Endothelial cell of umbilical vein (primary cell): Measurements from ENCODE around the gene PITPNM3. TPM values are rescaled to one million over a fixed set of nuclear protein-coding genes. Genes with fewer than 3 reads are reported as not detected.

Experiments used
- BruUV-seq: library from RNA; stranded (reverse); fragments of 400-500 nt; replicated peaks from 2 replicates; lab custom pipeline; 2021; lab: Mats Ljungman, UMichigan
- CTCF ChIA-PET: fragments of 300-600, 350-600 bp; sonication (Branson Sonifier 250); formaldehyde crosslinking; loops from one replicate; lab custom pipeline; 2021; ENCODE audit warnings: antibody characterized with exemption, inconsistent platforms; lab: Charles Lee
- POLR2A ChIA-PET: fragments of 300-600, 350-600 bp; sonication (Branson Sonifier 250); formaldehyde crosslinking; loops from one replicate; lab custom pipeline; 2021; ENCODE audit warnings: antibody characterized with exemption, inconsistent platforms; lab: Charles Lee
- DNase-seq: peaks from one replicate; pipeline ENCODE4 v3.0.0-alpha.2; 2011; ENCODE audit warnings: low read depth, low spot score
- FAIRE-seq: peaks from 2 replicates; lab custom pipeline; 2011; peaks lifted over from hg19 to GRCh38; lab: Jason Lieb, UNC
- H2AFZ ChIP-seq: 2 replicates; pipeline ENCODE4 v1.6.0; 2012; ENCODE audit warnings: low read depth, low read length, control low read depth, inconsistent platforms
- H3K27ac ChIP-seq: 2 replicates; pipeline ENCODE4 v1.5.1; 2011; ENCODE audit warnings: low read depth, mild to moderate bottlenecking, control low read depth, low read length, moderate library complexity; ENCODE audit not compliant: insufficient read depth
- H3K27me3 ChIP-seq, 2 experiments: 2 replicates each; pipeline versions ENCODE4 v1.6.0 to v1.6.1; 2011; ENCODE audit warnings: low read length in 2 of 2, mixed read lengths in 1 of 2; ENCODE audit not compliant: control insufficient read depth in 2 of 2, insufficient read depth in 2 of 2
- H3K36me3 ChIP-seq, 2 experiments: 2 replicates in 1 of 2; 3 replicates in 1 of 2; pipeline ENCODE4 v1.5.1; 2011; ENCODE audit warnings: low read length in 2 of 2, mild to moderate bottlenecking in 1 of 2, moderate library complexity in 1 of 2; ENCODE audit not compliant: control insufficient read depth in 2 of 2, insufficient read depth in 2 of 2; ENCODE audit errors: extremely low read depth in 1 of 2
- H3K4me1 ChIP-seq: 3 replicates; pipeline ENCODE4 v1.5.1; 2011; ENCODE audit warnings: mild to moderate bottlenecking, low read length; ENCODE audit not compliant: control insufficient read depth, insufficient read depth; ENCODE audit errors: extremely low read depth
- H3K4me2 ChIP-seq: 2 replicates; pipeline ENCODE4 v1.6.1; 2011; ENCODE audit warnings: low read length, control low read depth, mixed read lengths; ENCODE audit not compliant: insufficient read depth
- H3K4me3 ChIP-seq, 3 experiments: fragments of 200-600 bp in 1 of 3; sonication (generic), shearing (Covaris generic) in 1 of 3; replicated peaks in 1 of 3; 2 replicates each; pipeline ENCODE4 v1.5.1; 2011 to 2016; ENCODE audit warnings: control low read depth in 3 of 3, low read length in 3 of 3, mild to moderate bottlenecking in 2 of 3, inconsistent platforms in 1 of 3, low read depth in 1 of 3, moderate library complexity in 1 of 3; ENCODE audit not compliant: insufficient read depth in 1 of 3
- H3K79me2 ChIP-seq: 2 replicates; pipeline ENCODE4 v1.6.0; 2012; ENCODE audit warnings: low read length, inconsistent platforms; ENCODE audit not compliant: control insufficient read depth, insufficient read depth
- H3K9ac ChIP-seq: replicated peaks from 2 replicates; pipeline ENCODE3; 2011; ENCODE audit warnings: low read length, control low read depth; ENCODE audit not compliant: insufficient read depth; ENCODE audit errors: extremely low read depth
- H3K9me1 ChIP-seq: replicated peaks from 3 replicates; pipeline ENCODE4 v1.6.0; 2011; ENCODE audit warnings: mild to moderate bottlenecking, low read length; ENCODE audit not compliant: control insufficient read depth, insufficient read depth; ENCODE audit errors: extremely low read depth
- H3K9me3 ChIP-seq: replicated peaks from 2 replicates; pipeline ENCODE4 v1.5.1; 2012; ENCODE audit warnings: low read length, inconsistent platforms; ENCODE audit not compliant: control insufficient read depth, insufficient read depth
- H4K20me1 ChIP-seq: replicated peaks from 2 replicates; pipeline ENCODE3; 2011; ENCODE audit warnings: mild to moderate bottlenecking, low read length; ENCODE audit not compliant: control insufficient read depth, insufficient read depth; ENCODE audit errors: extremely low read depth
- EZH2 ChIP-seq: IDR thresholded peaks from 2 replicates; pipeline ENCODE4 v1.6.1; 2012; ENCODE audit warnings: borderline replicate concordance, low read depth, mild to moderate bottlenecking, moderate library complexity, low read length, inconsistent platforms; ENCODE audit not compliant: severe bottlenecking
- FOS ChIP-seq: IDR thresholded peaks from 2 replicates; pipeline ENCODE4 v1.6.1; 2011; ENCODE audit warnings: mild to moderate bottlenecking, low read length, moderate library complexity, borderline replicate concordance; ENCODE audit not compliant: insufficient read depth
- GATA2 ChIP-seq: IDR thresholded peaks from 2 replicates; pipeline ENCODE4 v1.7.0; 2011; ENCODE audit warnings: low read depth, mild to moderate bottlenecking, moderate library complexity, mixed read lengths, low read length; ENCODE audit not compliant: insufficient read length, insufficient read depth
- JUN ChIP-seq: IDR thresholded peaks from 2 replicates; pipeline ENCODE4 v1.6.1; 2011; ENCODE audit warnings: borderline replicate concordance, low read depth; ENCODE audit not compliant: insufficient read length, insufficient read depth
- MYC ChIP-seq: IDR thresholded peaks from one replicate; pipeline ENCODE4 v1.6.1; 2011; ENCODE audit warnings: mild to moderate bottlenecking, low read depth, low read length
- POLR2A ChIP-seq: IDR thresholded peaks from 2 replicates; pipeline ENCODE4 v1.6.1; 2012; ENCODE audit warnings: low read depth, mild to moderate bottlenecking, control low read depth, low read length
- POLR2AphosphoS5 ChIP-seq: IDR thresholded peaks from 2 replicates; pipeline ENCODE4 v1.6.1; 2012; ENCODE audit warnings: low read depth, mild to moderate bottlenecking, control low read depth, low read length, moderate library complexity; ENCODE audit not compliant: insufficient read depth
- dilution Hi-C: fragments of 300-500 bp; cut with MboI; formaldehyde crosslinking; loops from one replicate; pipeline ENCODE4 v1.15.0; 2019; ENCODE audit warnings: low sequenced_read_pairs; ENCODE audit not compliant: extremely low pct_ligation_motif_present
- intact Hi-C: fragments of 100-400 bp; cut with micrococcal nuclease; formaldehyde crosslinking; loops from one replicate; pipeline ENCODE4 v1.10.0; 2022
- polyA plus RNA-seq, 4 experiments: library from polyadenylated mRNA; depleted of rRNA in 3 of 4; stranded (reverse) in 3 of 4; unstranded in 1 of 4; fragments of >200 nt; gene quantifications; 2 replicates each; pipeline versions ENCODE4 v1.2.1 to v1.2.3, GENCODE V29; 2011 to 2012; ENCODE audit warnings: missing spikeins in 1 of 4
- total RNA-seq: library from RNA; stranded (reverse); gene quantifications from 2 replicates; pipeline ENCODE4 v1.2.3, GENCODE V29; 2021
- TF ChIP-seq, protein P1 (sequence below): IDR thresholded peaks from 2 replicates; pipeline ENCODE4 v1.6.1; 2011; ENCODE audit not compliant: insufficient read depth, insufficient read length
- TF ChIP-seq, protein P2 (sequence below), 2 donors: IDR thresholded peaks; 1 replicate in 1 of 2; 2 replicates in 1 of 2; pipeline ENCODE4 v1.5.1; 2011; ENCODE audit warnings: low read length in 2 of 2, mild to moderate bottlenecking in 2 of 2, moderate library complexity in 2 of 2, control low read depth in 1 of 2, inconsistent platforms in 1 of 2, low read depth in 1 of 2; ENCODE audit not compliant: insufficient read depth in 1 of 2; ENCODE audit errors: extremely low read depth in 1 of 2

Gene PITPNM3
- total and polyA plus RNA-seq, 2 donors (not counting 3 experiments of a cell fraction or from before 2014, with no cell fraction given): 1.0 to 1.9 TPM

DNA sequence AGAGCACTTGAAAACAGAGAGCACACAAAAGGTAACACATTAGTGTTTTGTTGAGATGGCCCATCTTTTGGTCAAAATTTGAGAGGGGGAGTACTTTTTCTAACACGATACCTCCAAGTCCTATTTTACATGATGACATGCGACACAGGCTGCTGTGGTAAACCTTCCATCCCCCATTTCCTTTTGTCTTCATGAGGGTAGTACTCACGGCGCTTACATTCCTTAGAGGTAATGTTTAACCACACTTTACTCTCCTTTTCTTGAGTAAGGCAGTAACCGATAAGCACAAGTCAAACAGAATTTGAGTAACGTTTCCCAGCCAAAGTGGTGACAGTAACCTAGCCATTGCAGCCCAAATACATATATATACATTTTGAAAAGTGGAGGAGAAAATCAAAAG lies 35.8 kb upstream of the PITPNM3 start:
- H3K9ac ChIP-seq: no peak overlapping the region
- no peak overlapping the region for H3K4me2 ChIP-seq
- no peaks in the 10 kb centered on the region for H3K27me3 ChIP-seq
- intact Hi-C loops (no loop called here), dilution Hi-C loops (no loop called here)
- no peaks in the 10 kb centered on the region for H3K9me1 ChIP-seq
- H2AFZ ChIP-seq: no peak overlapping the region
- no peak overlapping the region for H3K27ac ChIP-seq
- no peaks in the 10 kb centered on the region for H4K20me1 ChIP-seq
- TF ChIP-seq EZH2 (no peak), JUN (no peak), POLR2A (no peak), FOS (no peak), POLR2AphosphoS5 (no peak), GATA2 (no peak), MYC (no peak)
- TF ChIP-seq, protein P1, sequence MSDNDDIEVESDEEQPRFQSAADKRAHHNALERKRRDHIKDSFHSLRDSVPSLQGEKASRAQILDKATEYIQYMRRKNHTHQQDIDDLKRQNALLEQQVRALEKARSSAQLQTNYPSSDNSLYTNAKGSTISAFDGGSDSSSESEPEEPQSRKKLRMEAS: no peak
- TF ChIP-seq, protein P2, sequence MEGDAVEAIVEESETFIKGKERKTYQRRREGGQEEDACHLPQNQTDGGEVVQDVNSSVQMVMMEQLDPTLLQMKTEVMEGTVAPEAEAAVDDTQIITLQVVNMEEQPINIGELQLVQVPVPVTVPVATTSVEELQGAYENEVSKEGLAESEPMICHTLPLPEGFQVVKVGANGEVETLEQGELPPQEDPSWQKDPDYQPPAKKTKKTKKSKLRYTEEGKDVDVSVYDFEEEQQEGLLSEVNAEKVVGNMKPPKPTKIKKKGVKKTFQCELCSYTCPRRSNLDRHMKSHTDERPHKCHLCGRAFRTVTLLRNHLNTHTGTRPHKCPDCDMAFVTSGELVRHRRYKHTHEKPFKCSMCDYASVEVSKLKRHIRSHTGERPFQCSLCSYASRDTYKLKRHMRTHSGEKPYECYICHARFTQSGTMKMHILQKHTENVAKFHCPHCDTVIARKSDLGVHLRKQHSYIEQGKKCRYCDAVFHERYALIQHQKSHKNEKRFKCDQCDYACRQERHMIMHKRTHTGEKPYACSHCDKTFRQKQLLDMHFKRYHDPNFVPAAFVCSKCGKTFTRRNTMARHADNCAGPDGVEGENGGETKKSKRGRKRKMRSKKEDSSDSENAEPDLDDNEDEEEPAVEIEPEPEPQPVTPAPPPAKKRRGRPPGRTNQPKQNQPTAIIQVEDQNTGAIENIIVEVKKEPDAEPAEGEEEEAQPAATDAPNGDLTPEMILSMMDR (IDR thresholded peaks at IDR 0.05; ENCODE audit: extremely low read depth in 1 of 2, insufficient read depth in 1 of 2, low read depth in 1 of 2, low read length in 2 of 2): no peak
- no TSS peak for BruUV-seq
- H3K79me2 ChIP-seq: no peaks in the 10 kb centered on the region
- H3K4me1 ChIP-seq: no peaks in the 10 kb centered on the region
- DNase-seq (no peak), FAIRE-seq (no peak)
- no peak overlapping the region for H3K4me3 ChIP-seq
- no peaks in the 10 kb centered on the region for H3K9me3 ChIP-seq
- CTCF ChIA-PET: no interaction called here
- POLR2A ChIA-PET: no interaction called here
- peaks cover 17 to 39% of the 10 kb centered on the region in 2 experiments for H3K36me3 ChIP-seq
